VCaP (cell line): ENCODE results near the gene PDGFA.

Source experiments
- H3K27ac ChIP-seq: fragments of 450-650 bp; 2 replicates; pipeline ENCODE4 v1.5.1; 2017
- TF ChIP-seq, protein P1 (sequence below): fragments of 450-650 bp; conservative IDR thresholded peaks from 2 replicates; pipeline ENCODE4 v1.5.1; 2017; ENCODE audit warnings: mild to moderate bottlenecking, moderate library complexity

Gene PDGFA

DNA sequence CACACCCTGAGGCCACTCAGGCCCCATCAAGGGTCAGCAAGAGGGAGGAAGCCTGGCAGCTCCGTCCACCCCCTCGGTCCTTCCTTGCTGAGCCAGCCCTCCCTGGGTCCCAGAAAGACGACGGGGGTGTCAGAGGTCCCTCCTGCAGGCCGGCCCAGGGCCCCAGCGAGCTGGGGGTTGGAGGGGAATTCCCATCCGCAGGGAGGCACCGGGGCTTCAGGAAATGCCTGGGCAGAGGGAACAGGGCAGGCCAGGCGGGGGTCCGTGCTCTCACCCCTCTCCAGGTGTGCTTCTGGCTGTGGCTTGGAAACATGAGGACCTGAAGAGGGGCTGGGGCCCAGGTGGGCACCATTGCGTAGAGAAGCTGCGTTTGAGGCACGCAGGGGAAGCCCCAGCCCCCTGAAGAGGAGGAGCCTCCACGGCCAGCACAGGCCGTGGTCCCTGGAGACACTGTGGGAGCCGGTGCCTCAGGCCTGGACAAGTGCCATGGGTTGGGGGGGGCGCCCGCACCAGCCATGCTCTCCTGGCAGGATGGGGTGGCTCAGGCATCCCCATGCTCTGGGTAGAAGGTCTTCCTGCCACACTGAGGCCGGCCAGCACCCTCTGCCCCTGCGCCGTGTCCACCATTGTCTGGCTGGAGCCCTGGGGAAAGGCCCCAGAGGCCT, 66.7 kb downstream of the PDGFA start:
- no peak overlapping the region for H3K27ac ChIP-seq
- TF ChIP-seq, protein P1, sequence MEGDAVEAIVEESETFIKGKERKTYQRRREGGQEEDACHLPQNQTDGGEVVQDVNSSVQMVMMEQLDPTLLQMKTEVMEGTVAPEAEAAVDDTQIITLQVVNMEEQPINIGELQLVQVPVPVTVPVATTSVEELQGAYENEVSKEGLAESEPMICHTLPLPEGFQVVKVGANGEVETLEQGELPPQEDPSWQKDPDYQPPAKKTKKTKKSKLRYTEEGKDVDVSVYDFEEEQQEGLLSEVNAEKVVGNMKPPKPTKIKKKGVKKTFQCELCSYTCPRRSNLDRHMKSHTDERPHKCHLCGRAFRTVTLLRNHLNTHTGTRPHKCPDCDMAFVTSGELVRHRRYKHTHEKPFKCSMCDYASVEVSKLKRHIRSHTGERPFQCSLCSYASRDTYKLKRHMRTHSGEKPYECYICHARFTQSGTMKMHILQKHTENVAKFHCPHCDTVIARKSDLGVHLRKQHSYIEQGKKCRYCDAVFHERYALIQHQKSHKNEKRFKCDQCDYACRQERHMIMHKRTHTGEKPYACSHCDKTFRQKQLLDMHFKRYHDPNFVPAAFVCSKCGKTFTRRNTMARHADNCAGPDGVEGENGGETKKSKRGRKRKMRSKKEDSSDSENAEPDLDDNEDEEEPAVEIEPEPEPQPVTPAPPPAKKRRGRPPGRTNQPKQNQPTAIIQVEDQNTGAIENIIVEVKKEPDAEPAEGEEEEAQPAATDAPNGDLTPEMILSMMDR: no peak

DNA sequence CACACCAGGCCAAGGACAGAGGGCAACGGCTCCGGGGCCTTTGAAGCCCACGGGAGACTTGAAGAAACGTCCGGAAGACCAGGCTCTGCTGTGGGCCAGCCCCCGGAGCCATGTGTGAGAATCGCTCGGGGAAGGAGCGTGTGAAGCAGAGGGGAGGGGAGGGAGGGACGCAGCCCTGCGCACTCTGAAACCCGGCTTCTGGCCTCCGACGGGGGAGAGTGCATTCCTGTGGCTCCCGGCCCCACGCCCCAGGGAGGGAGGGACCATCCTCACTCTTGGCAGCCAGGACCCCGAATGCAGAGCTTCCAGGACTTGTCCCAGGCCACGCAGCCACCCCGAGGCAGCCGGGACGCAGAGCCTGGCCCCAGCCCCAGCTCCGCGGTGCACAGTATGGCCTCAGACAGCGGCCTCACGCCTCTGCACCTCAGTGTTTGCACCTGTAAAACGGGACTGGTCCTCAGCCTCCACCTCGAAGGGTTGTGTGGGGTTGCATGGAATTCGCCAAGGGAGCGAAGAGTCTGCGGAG, 67.4 kb downstream of the PDGFA start:
- no peak overlapping the region for H3K27ac ChIP-seq
- TF ChIP-seq, protein P1: no peak

DNA sequence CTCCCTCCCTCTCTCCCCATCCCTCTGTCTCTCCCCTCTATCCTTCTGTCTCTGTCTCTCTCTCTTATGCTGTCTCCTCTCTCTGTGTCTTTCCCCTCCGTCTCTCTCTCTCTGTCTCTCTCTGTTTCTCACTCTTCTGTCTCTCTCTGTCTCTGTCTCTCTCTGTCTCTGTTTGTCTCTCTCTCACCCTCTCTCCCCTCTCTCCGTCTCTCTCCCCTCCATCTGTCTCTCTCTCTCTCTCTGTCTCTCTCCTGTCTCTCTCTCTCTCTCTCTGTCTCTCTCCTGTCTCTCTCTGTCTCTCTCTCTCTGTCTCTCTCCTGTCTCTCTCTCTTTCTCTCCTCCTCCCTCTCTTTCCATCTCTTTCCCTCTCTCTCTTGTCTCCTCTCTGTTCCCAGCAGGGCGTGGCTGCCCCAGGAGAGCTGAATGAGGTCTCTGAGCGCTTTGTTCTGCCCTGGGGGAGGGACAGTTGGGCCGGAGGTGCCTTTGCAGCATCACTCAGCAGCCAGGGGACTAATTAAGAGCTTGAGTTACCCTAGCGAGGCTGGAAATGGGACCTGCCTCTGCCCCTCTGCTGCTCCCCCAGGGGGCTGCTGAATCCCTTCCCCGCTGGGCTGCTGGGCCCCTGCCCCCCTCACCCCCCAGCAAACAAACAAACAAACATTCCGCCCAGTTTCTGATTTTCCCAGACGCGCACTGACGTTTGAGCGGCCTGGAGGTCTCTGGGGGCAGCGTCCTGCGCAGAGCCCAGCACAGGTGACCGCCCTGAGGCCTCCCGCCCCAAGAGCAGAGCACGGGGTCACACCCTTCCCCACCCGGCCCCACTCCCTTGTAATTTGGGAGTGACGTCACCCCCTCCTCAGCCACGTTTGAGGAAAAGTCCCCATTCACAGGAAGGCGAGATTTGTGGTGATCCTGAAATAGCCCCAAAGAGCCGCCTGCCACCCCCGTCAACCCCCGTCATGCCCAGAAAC, 68.1 kb downstream of the PDGFA start:
- no peak overlapping the region for H3K27ac ChIP-seq
- TF ChIP-seq, protein P1: no peak

DNA sequence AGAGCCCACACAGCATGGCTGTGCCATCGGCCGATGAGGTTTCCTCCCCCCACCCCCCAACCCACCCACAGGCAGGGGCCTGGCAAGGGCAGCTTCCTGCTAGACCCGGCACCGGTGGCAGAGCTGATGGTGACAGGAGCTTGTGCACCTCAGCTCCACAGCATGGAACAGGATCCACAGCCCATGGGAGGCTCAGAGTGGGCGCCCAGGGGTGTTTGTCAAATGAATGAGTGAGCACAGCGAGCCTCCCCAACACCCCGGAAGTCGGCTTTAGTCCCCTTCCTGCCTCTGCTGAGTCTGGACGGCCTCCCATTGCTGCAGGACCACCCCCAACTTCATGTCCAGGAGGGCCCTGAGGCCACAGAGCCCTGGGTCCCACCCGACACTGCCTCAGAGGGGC, 68.9 kb downstream of the PDGFA start:
- no peak overlapping the region for H3K27ac ChIP-seq
- TF ChIP-seq, protein P1: no peak

DNA sequence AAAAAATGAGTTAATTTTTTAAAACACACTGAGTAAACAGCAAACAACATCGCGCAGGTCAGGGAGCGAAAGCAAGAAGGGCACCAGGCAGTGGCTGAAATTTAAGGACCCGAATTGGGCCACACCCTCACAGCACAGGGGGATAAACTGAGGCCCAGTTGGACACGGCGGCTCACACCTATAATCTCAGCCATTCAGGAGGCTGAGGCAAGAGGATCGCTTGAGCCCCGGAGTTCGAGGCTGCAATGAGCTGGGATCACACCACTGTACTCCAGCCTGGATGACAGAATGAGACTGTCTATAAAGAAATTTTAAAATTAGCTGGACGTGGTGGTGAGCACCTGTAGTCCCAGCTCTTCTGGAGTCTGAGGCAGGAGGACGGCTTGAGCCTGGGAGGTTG, 69.6 kb downstream of the PDGFA start:
- H3K27ac ChIP-seq: no peak overlapping the region
- TF ChIP-seq, protein P1: no peak

DNA sequence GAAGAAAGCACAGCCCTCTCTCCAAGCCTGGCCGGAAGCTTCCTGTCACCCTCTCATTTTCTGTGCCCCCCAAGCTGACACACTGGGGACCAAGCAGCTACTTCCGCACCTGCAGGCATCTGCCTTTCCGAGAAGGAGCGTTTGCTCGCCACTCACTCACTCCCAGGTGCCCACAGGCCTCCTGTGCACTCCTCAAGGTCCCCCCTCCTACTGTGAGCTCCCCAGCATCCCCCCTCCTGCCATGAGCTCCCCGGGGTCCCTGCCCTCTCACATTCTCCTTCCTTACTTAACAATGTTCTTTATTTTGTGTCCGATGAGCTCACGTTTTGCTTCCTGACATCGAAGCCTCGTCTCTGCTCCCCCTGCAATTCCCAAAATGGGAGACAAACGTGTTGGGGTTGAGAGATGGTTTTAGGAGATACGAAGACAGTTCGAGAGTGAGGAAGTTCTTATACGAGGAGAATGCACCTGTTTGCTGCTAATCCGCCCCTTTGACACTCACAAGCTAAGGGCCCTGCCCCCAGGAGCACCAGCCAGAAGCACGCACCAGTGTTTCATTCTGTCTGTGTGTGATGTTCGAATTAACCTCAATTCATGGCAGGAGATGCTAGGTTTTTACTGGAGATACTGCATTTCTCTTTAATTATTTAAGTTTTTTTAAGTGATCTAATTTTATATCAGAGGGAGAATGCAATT, 70.2 kb downstream of the PDGFA start:
- H3K27ac ChIP-seq: no peak overlapping the region
- TF ChIP-seq, protein P1: no peak

DNA sequence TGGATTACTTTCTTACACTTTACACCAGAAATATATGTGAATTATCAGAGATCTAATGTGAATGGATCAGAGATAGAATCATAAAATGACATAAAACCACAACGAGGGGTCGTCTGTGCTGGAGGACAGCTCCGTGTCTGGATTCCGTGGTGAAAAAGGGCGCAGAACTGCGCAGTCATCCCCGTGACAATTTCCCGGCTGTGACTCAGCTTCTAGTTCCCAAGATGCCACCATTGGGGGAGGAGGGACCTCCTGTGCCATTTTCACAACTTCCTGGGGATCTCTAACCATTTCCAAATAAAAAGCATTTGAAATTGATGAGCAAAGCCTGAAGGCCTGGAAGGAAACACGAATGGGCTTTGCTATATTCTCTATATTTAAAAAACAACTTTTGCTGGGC, 72.1 kb downstream of the PDGFA start:
- TF ChIP-seq, protein P1: no peak
- no peak overlapping the region for H3K27ac ChIP-seq
